HG03558 (cell line): Measurements from ENCODE around the gene EFCC1.
"Not testable (repeated sequence)": the region's sequence is repeated elsewhere in the genome, so short reads cannot be mapped to it uniquely, and the experiment has no call there.

ENCODE experiments used
- ATAC-seq: cut with Tn5 transposase; IDR thresholded peaks from one replicate; pipeline ENCODE4 v1.9.1; 2021; ENCODE audit warnings: moderate number of reproducible peaks; ENCODE audit not compliant: unreplicated experiment; ENCODE audit errors: extremely low read depth

The EFCC1 gene

GRCh38 chr3:129050556-129051295, 49.6 kb downstream of the EFCC1 start:
- no peak for ATAC-seq

DNA sequence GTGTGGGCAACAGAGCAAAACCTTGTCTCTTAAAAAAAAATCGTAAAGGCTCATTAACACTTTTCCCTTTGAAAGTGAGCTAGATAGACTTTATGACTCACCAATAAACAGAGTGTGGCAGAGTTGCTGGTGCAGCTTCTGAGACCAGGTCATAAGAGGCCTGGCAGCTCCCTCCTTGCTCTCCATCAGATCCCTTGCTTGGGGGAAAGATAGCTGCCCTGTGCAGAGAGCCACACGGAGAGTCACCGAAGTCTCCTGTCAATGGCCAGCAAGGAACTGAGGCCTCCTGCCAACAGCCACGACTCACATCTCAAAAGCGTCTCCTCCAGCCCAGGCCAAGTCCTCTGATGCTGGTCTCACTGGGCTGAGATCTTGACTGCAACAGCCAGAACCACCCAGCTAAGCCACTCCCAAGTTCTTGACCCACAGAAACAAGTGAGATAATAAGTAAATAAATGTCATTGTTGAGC, 50.8 kb downstream of the EFCC1 start:
- ATAC-seq = no peak

DNA sequence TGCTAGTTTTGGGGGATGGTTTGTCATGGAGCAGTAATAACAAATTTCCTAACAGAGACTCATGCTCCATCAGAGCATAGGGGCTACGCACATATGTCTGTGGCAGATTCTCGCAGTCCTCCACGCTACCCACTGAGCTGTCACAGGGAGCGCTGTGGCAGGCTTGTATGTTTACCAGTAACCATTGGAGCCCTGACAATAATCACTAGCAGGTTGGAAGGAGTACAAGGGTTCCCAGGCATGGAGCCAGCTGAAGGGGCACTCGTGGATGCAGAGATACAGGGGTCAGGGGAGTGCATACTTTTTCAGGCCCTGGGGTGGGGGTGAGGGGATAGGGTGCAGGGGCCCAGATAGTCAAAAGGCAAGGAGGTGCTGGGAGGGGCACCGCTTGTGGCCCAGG, 51.6 kb downstream of the EFCC1 start:
- ATAC-seq = no peak

DNA sequence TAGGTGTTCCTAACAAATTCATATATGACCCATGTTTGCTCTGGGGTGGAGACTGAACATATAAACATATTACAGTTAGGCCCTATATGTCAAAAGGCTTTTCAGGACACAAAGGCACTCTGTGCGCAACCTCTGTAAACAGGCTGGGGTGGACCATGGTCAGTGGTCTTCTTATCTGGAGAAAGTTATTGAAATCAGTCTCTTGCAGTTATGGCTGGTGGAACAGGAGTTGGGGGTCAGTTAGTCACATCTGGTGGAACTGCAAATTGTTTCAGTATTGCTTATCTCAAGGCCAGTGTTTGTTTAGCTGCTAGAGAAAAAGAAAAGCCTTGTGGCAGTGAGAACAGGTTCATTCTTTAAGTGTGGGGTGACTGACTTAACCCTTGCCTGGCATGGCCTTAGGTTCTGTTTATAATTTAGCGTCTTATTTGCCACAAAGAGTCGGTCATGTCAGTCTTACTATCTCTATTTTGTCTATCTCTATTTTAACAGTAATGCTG, 53.6 kb downstream of the EFCC1 start:
- ATAC-seq = no peak

- ATAC-seq = no peak
Measured at GRCh38 chr3:129056451-129057173, 55.5 kb downstream of the EFCC1 start.

GRCh38 chr3:129057249-129057648, 56.1 kb downstream of the EFCC1 start:
- ATAC-seq = no peak

DNA sequence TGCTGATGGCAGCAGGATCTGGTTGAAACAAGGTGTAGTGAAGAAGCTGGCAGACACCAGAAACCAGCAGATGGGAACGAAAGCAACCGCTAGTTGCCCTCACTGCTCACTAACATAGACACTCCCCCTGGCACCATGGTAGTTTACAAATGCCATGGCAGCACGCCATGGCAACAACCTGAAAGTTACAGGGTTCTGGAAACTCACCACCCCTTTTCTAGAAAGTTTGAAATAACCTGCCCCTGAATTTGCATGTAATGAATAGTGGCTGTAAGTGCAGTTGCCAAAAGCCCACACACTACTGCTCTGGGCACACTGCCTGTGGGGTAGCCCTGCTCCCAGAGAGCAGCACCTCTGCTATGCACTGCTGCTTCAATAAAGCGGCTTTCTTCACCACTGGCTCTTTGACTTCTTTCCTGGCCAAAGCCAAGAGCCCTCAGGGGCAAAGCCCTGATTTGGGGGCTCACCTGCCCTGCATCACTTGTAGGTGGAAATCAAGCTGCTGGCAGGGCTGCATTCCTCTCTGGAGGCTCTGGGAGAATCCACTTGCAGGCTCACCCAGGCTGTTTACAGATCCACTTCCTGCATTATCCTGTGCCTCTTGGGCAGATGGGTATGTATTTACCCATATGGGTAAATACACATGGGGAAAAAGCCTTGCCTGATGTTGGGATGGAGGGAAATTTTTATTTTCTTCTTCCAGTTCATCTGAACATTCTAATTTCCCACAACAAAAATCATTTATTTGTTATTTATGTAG, 57.5 kb downstream of the EFCC1 start:
- no peak for ATAC-seq

GRCh38 chr3:129059311-129059958, 58.3 kb downstream of the EFCC1 start:
- no peak for ATAC-seq

GRCh38 chr3:129060276-129061022, 59.3 kb downstream of the EFCC1 start, which contains the start of gene GP9:
Gene GP9 (plus strand): TSS chr3:129060779. CDS start chr3:129061740, 961 bp downstream.
- no peak for ATAC-seq

GRCh38 chr3:129061023-129061887, 60.2 kb downstream of the EFCC1 start:
- no peak for ATAC-seq

DNA sequence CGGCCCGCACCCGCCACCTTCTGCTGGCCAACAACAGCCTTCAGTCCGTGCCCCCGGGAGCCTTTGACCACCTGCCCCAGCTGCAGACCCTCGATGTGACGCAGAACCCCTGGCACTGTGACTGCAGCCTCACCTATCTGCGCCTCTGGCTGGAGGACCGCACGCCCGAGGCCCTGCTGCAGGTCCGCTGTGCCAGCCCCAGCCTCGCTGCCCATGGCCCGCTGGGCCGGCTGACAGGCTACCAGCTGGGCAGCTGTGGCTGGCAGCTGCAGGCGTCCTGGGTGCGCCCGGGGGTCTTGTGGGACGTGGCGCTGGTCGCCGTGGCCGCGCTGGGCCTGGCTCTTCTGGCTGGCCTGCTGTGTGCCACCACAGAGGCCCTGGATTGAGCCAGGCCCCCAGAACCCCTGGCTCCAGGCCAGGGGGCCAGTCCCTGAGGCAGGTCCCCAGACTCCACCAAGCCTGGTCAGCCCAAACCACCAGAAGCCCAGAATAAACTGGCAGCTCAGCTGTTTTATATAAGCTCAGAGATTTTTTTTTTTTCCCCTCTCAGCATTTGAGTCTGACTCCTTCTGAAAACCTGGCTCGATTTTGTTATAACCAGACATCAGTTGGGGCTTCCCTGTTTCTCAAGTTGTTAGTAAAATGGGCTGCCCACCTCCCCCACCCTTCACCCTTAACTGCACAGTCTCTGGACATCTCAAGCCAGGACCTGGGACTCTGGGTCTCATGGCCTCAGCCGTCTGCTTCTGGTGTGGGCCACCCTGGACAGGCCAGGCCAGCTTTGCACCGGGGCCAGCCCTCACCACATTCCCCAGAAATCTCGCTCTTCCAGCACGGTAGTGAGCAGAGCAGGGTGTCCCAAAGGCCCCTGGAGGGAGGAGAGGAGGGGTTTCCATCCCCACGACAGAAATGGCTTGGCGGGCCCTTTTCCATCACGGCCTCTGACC, 61.1 kb downstream of the EFCC1 start:
- ATAC-seq = no peak

DNA sequence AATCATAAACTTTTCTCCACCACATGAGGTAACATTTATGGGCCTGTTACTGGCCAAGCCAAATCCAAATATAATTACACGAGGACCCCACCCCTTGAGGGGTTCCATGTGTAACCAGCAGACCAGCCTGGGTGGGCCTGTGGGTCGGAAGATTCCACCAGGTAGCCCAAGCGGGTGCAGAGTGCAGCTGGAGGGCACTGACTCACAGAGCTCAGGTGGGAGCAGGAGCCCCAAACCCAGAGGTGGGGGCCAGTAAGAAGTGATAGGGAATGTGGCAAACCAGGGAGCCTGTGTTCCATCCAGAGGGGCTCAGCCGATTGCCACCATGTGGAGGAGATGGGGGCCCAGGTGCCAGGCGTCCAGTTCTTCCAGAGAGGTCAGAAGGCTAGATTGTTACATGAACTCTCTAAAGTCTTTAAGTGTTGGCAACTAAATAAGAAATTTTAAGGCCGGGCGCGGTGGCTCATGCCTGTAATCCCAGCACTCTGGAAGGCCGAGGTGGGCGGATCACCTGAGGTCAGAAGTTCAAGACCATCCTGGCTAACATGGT, 62.1 kb downstream of the EFCC1 start:
- ATAC-seq = no peak

- no peak for ATAC-seq
Measured at GRCh38 chr3:129063841-129064482, 62.9 kb downstream of the EFCC1 start.

DNA sequence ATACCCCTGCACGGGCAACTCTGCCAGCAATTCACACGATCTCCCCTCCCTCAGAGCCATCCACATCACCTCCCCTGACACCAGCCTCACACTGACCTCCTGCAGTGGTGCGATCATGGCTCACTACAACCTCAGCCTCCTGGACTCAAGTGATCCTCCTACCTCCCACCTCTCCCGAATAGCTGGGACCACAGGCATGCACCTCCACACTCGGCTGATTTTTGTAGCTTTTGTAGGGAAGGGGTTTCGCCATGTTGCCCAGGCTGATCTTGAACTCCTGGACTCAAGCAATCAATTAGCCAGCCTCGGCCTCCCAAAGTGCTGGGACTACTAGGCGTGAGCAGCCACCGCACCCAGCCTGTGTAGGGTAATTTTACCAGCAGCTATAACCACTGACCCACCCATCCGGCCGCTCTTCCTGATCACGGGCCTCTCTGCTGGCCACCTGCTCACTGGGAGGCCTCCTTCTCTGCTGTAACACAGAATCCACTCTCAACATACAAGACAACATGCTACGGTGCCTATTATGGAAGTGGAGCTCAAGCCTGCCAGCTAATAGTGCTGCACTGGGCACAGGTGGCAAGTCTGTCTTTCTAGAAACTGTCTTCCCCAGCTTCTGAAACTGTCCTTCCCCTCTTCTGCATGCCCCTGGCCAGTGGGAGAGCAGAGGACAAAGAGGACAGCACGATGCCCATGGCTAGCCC, 64.1 kb downstream of the EFCC1 start:
- ATAC-seq = no peak

- ATAC-seq = no peak
Measured at GRCh38 chr3:129065720-129066073, 64.6 kb downstream of the EFCC1 start.

GRCh38 chr3:129067719-129068118, 66.6 kb downstream of the EFCC1 start:
- not testable (repeated sequence) for ATAC-seq
